Esophagus muscularis mucosa (tissue), 3 donors: Measurements from ENCODE around the gene EPHA6.

Source experiments
- POLR2A ChIP-seq: fragments of 450-650 bp; IDR thresholded peaks from one replicate; pipeline ENCODE4 v1.6.1; 2017; ENCODE audit warnings: antibody characterized with exemption, moderate library complexity, mild to moderate bottlenecking, low read depth
- TF ChIP-seq, protein P1 (sequence below), 3 experiments: fragments of 200-600 bp in 2 of 3; fragments of 450-650 bp in 1 of 3; sonication (generic) in 2 of 3; IDR thresholded peaks; one replicate each; pipeline ENCODE4 v1.5.1; 2017 to 2019; ENCODE audit warnings: antibody characterized with exemption in 3 of 3, mild to moderate bottlenecking in 2 of 3, moderate library complexity in 1 of 3

DNA sequence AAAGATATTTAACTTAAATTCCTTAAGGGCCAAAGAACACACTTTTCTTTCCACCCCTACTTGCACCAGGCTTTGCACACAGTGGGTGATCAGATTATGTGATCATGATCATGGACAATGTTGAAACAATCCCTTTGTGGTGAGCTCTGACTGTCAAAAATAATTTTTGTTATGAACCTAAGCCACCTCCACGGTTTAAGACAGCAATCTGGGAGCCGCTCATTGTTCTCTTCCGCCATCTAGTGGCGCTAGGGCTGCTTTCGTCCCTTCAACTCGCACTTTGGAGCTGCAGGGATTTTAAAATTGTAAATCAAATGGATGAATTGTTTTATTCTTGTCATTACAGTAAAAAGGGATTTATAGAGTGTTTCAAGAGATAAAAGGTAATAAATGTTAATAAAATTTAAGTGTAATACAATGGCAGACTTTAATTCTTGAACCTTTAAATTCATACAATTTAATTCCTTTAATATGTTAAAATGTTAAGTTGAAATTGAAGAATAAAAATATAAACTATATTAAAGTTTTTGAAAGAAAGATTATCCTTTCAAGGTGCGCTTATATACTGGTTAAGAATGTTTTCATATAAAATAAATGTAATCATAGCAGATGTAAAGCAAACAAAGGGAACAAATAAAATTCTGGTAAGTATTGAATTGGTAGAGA is 904.9 kb downstream of the EPHA6 start:
- TF ChIP-seq, protein P1, sequence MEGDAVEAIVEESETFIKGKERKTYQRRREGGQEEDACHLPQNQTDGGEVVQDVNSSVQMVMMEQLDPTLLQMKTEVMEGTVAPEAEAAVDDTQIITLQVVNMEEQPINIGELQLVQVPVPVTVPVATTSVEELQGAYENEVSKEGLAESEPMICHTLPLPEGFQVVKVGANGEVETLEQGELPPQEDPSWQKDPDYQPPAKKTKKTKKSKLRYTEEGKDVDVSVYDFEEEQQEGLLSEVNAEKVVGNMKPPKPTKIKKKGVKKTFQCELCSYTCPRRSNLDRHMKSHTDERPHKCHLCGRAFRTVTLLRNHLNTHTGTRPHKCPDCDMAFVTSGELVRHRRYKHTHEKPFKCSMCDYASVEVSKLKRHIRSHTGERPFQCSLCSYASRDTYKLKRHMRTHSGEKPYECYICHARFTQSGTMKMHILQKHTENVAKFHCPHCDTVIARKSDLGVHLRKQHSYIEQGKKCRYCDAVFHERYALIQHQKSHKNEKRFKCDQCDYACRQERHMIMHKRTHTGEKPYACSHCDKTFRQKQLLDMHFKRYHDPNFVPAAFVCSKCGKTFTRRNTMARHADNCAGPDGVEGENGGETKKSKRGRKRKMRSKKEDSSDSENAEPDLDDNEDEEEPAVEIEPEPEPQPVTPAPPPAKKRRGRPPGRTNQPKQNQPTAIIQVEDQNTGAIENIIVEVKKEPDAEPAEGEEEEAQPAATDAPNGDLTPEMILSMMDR (IDR thresholded peaks at IDR 0.05): peak; percentile 73 to 94 (median 84)
- no peak for TF ChIP-seq POLR2A
